GM12878 (cell line): ENCODE measurements around the gene FBXO3. TPM values are rescaled to one million over a fixed set of nuclear protein-coding genes. Genes with fewer than 3 reads are reported as not detected.

ENCODE experiments used
- BCL3 ChIP-seq: IDR thresholded peaks from 2 replicates; pipeline ENCODE4 v1.6.1; 2011; ENCODE audit warnings: borderline replicate concordance, low read depth, mild to moderate bottlenecking, moderate library complexity, low read length; ENCODE audit not compliant: insufficient read depth, poor library complexity, severe bottlenecking
- BHLHE40 ChIP-seq, 2 experiments: fragments of 450-650 bp in 1 of 2; IDR thresholded peaks; 2 replicates each; pipeline ENCODE4 v1.6.1; 2011 to 2017; ENCODE audit warnings: low read depth in 2 of 2, borderline replicate concordance in 1 of 2, improper control_type of control experiment in 1 of 2, low read length in 1 of 2, mild to moderate bottlenecking in 1 of 2
- CHD1 ChIP-seq: IDR thresholded peaks from 2 replicates; pipeline ENCODE4 v1.6.1; 2012; ENCODE audit warnings: low read depth, low read length, improper control_type of control experiment
- E2F4 ChIP-seq: IDR thresholded peaks from 2 replicates; pipeline ENCODE4 v1.6.1; 2012; ENCODE audit warnings: low read depth, low read length, improper control_type of control experiment
- E2F8 ChIP-seq: fragments of 450-650 bp; IDR thresholded peaks from 2 replicates; pipeline ENCODE4 v1.6.1; 2018; ENCODE audit warnings: mild to moderate bottlenecking, low read depth, moderate library complexity; ENCODE audit not compliant: partially characterized antibody
- IRF4 ChIP-seq: IDR thresholded peaks from 2 replicates; pipeline ENCODE4 v1.6.1; 2011; ENCODE audit warnings: low read depth, low read length
- IRF5 ChIP-seq: fragments of 450-650 bp; IDR thresholded peaks from 2 replicates; pipeline ENCODE4 v1.6.1; 2017; ENCODE audit warnings: borderline replicate concordance
- MAX ChIP-seq: IDR thresholded peaks from 2 replicates; pipeline ENCODE4 v1.6.1; 2012; ENCODE audit warnings: low read depth, low read length, improper control_type of control experiment
- MYB ChIP-seq: fragments of 150-350 bp; IDR thresholded peaks from 2 replicates; pipeline ENCODE4 v1.6.1; 2014; ENCODE audit warnings: mild to moderate bottlenecking, low read depth, low read length, borderline replicate concordance
- NR2C2 ChIP-seq: IDR thresholded peaks from 2 replicates; pipeline ENCODE4 v1.6.1; 2011; ENCODE audit warnings: borderline replicate concordance, low read depth; ENCODE audit not compliant: control insufficient read depth, insufficient read length
- RELA ChIP-seq: fragments of 450-650 bp; IDR thresholded peaks from 2 replicates; pipeline ENCODE4 v1.8.0; 2014; ENCODE audit warnings: borderline replicate concordance; ENCODE audit not compliant: partially characterized antibody
- TCF3 ChIP-seq: IDR thresholded peaks from 2 replicates; pipeline ENCODE4 v1.6.1; 2012; ENCODE audit warnings: low read depth, mild to moderate bottlenecking, low read length, borderline replicate concordance; ENCODE audit not compliant: insufficient read depth
- USF2 ChIP-seq: IDR thresholded peaks from 2 replicates; pipeline ENCODE4 v1.6.1; 2011; ENCODE audit warnings: low read depth, low read length, improper control_type of control experiment, borderline replicate concordance
- YY1 ChIP-seq: IDR thresholded peaks from 2 replicates; pipeline ENCODE4 v1.6.1; 2011; ENCODE audit warnings: low read depth, mild to moderate bottlenecking, low read length
- ZBED1 ChIP-seq: IDR thresholded peaks from 2 replicates; pipeline ENCODE4 v1.6.1; 2016; ENCODE audit warnings: borderline replicate concordance
- ZBTB11 ChIP-seq: fragments of 450-650 bp; formaldehyde crosslinking; IDR thresholded peaks from 2 replicates; pipeline ENCODE4 v1.5.0; 2022; ENCODE audit warnings: mild to moderate bottlenecking, missing genetic modification characterization
- polyA plus RNA-seq, 11 experiments: library from polyadenylated mRNA; depleted of rRNA in 4 of 11; unstranded in 6 of 11; stranded (reverse) in 5 of 11; fragments of >200 nt; fragmentation: Nextera tagmentation in 4 of 11; fragmentation: Illumina TruSeq in 1 of 11; extraction: Ambion mirVana in 4 of 11; extraction: Trizol in 1 of 11; gene quantifications; 1 replicate in 1 of 11; 2 replicates in 10 of 11; pipeline versions ENCODE4 v1.2.1 to v1.2.3, GENCODE V29; 2011 to 2016; ENCODE audit warnings: inconsistent platforms in 2 of 11, missing spikeins in 2 of 11, low read depth in 1 of 11
- total RNA-seq, 4 experiments: library from RNA; depleted of rRNA in 3 of 4; stranded (reverse); fragments of >200 nt in 3 of 4; fragmentation: Illumina TruSeq in 1 of 4; extraction: Trizol in 1 of 4; gene quantifications; 2 replicates each; pipeline versions ENCODE4 v1.2.1 to v1.2.3, GENCODE V29; 2013 to 2021

Gene FBXO3
- total and polyA plus RNA-seq, 10 of the 15 experiments (the other 5 are each of a cell fraction or from before 2014, with no cell fraction given) = 8.9 to 33.4 (median 13.8) TPM

GRCh38 chr11:33722590-33723234 is 51.6 kb downstream of the FBXO3 start (continued):
- no peak for TF ChIP-seq BCL3
- no peak for TF ChIP-seq YY1
- TF ChIP-seq RELA = no peak
- no peak for TF ChIP-seq ZBTB11 (CRISPR knock-in tag)
- TF ChIP-seq BHLHE40 (IDR thresholded peaks at IDR 0.05; ENCODE audit: borderline replicate concordance in 1 of 2, low read depth in 2 of 2, low read length in 1 of 2) = no peak
- no peak for TF ChIP-seq TCF3
- TF ChIP-seq E2F4 = no peak
- no peak for TF ChIP-seq MYB
- TF ChIP-seq IRF4 = peak; percentile 78
- TF ChIP-seq IRF5 = no peak
- no peak for TF ChIP-seq CHD1
- no peak for TF ChIP-seq ZBED1
- no peak for TF ChIP-seq USF2
- TF ChIP-seq MAX = no peak
- TF ChIP-seq E2F8 = no peak
- TF ChIP-seq NR2C2 = no peak
